WTC11 (cell line): ENCODE data around the gene GALNT7.

Experiments
- CREM ChIP-seq: sonication (generic); formaldehyde crosslinking; IDR thresholded peaks from 2 replicates; pipeline ENCODE4 v1.8.1; 2022; ENCODE audit warnings: mild to moderate bottlenecking, missing genetic modification reagents, moderate library complexity
- CTCF ChIP-seq: fragments of 200-600 bp; IDR thresholded peaks from 2 replicates; pipeline ENCODE4 v1.8.0; 2022; ENCODE audit warnings: antibody characterized with exemption
- E2F1 ChIP-seq: sonication (generic); formaldehyde crosslinking; IDR thresholded peaks from 2 replicates; pipeline ENCODE4 v1.8.0; 2022; ENCODE audit warnings: mild to moderate bottlenecking, missing genetic modification reagents
- ESRRA ChIP-seq: sonication (generic); formaldehyde crosslinking; IDR thresholded peaks from 2 replicates; pipeline ENCODE4 v1.8.1; 2022; ENCODE audit warnings: mild to moderate bottlenecking, missing genetic modification reagents, borderline replicate concordance
- FOXJ3 ChIP-seq: sonication (generic); formaldehyde crosslinking; IDR thresholded peaks from 2 replicates; pipeline ENCODE4 v1.9.0; 2021; ENCODE audit warnings: missing genetic modification reagents, mild to moderate bottlenecking, borderline replicate concordance
- GRHL2 ChIP-seq: fragments of 250-450 bp; sonication (Bioruptor Pico); IDR thresholded peaks from 2 replicates; pipeline ENCODE4 v1.8.0; 2022; ENCODE audit warnings: mild to moderate bottlenecking, moderate library complexity; ENCODE audit not compliant: insufficient replicate concordance, severe bottlenecking
- GTF2I ChIP-seq: fragments of 250-450 bp; sonication (Bioruptor Pico); conservative IDR thresholded peaks from 2 replicates; pipeline ENCODE4 v1.4.0; 2021; ENCODE audit warnings: mild to moderate bottlenecking
- TEAD1 ChIP-seq: sonication (generic); formaldehyde crosslinking; IDR thresholded peaks from 2 replicates; pipeline ENCODE4 v1.8.0; 2022; ENCODE audit warnings: mild to moderate bottlenecking, missing genetic modification reagents
- ZNF219 ChIP-seq: sonication (generic); formaldehyde crosslinking; IDR thresholded peaks from 2 replicates; pipeline ENCODE4 v1.8.0; 2023; ENCODE audit warnings: missing genetic modification reagents, mild to moderate bottlenecking, borderline replicate concordance
- ZSCAN18 ChIP-seq: fragments of 250-450 bp; sonication (Bioruptor Pico); IDR thresholded peaks from 2 replicates; pipeline ENCODE4 v2.1.2; 2022; ENCODE audit warnings: mild to moderate bottlenecking, moderate library complexity
- TF ChIP-seq, protein P1 (sequence below): sonication (generic); formaldehyde crosslinking; IDR thresholded peaks from 2 replicates; pipeline ENCODE4 v1.8.1; 2023; ENCODE audit warnings: mild to moderate bottlenecking, moderate library complexity, missing genetic modification reagents
- TF ChIP-seq, protein P2 (sequence below): sonication (generic); formaldehyde crosslinking; IDR thresholded peaks from 2 replicates; pipeline ENCODE4 v1.8.0; 2022; ENCODE audit warnings: mild to moderate bottlenecking, missing genetic modification reagents

GRCh38 chr4:173195109-173195508 lies 26.5 kb downstream of the GALNT7 start:
- no peak for TF ChIP-seq GTF2I (CRISPR knock-in tag)
- no peak for TF ChIP-seq ZNF219 (CRISPR knock-in tag)
- no peak for TF ChIP-seq CTCF
- TF ChIP-seq, protein P1, sequence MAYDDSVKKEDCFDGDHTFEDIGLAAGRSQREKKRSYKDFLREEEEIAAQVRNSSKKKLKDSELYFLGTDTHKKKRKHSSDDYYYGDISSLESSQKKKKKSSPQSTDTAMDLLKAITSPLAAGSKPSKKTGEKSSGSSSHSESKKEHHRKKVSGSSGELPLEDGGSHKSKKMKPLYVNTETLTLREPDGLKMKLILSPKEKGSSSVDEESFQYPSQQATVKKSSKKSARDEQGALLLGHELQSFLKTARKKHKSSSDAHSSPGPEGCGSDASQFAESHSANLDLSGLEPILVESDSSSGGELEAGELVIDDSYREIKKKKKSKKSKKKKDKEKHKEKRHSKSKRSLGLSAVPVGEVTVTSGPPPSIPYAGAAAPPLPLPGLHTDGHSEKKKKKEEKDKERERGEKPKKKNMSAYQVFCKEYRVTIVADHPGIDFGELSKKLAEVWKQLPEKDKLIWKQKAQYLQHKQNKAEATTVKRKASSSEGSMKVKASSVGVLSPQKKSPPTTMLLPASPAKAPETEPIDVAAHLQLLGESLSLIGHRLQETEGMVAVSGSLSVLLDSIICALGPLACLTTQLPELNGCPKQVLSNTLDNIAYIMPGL (CRISPR knock-in tag), result no peak
- TF ChIP-seq FOXJ3, result no peak
- TF ChIP-seq ESRRA (CRISPR knock-in tag), result no peak
- TF ChIP-seq TEAD1, result no peak
- no peak for TF ChIP-seq E2F1
- TF ChIP-seq GRHL2 (CRISPR knock-in tag), result no peak
- TF ChIP-seq CREM (CRISPR knock-in tag), result no peak
- TF ChIP-seq ZSCAN18 (CRISPR knock-in tag), result no peak
- TF ChIP-seq, protein P2, sequence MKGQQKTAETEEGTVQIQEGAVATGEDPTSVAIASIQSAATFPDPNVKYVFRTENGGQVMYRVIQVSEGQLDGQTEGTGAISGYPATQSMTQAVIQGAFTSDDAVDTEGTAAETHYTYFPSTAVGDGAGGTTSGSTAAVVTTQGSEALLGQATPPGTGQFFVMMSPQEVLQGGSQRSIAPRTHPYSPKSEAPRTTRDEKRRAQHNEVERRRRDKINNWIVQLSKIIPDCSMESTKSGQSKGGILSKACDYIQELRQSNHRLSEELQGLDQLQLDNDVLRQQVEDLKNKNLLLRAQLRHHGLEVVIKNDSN (CRISPR knock-in tag), result no peak
